Liver (tissue), 9 donors: ENCODE data around the gene RAB4A. TPM values are rescaled to one million over a fixed set of nuclear protein-coding genes. Genes with fewer than 3 reads are reported as not detected.

Experiments
- DNase-seq: peaks from one replicate; pipeline ENCODE4 v3.0.0-alpha.2; 2017; ENCODE audit warnings: low spot score
- H3K27ac ChIP-seq, 2 donors: one replicate each; pipeline ENCODE4 v1.7.0; 2013; ENCODE audit warnings: inconsistent platforms in 2 of 2, low read length in 2 of 2, control low read depth in 1 of 2, low read depth in 1 of 2, mild to moderate bottlenecking in 1 of 2
- H3K27me3 ChIP-seq, 4 donors: one replicate each; pipeline versions ENCODE4 v1.6.1 to v1.7.0; 2013; ENCODE audit warnings: low read length in 3 of 4, inconsistent platforms in 1 of 4, mild to moderate bottlenecking in 1 of 4, moderate library complexity in 1 of 4; ENCODE audit not compliant: control insufficient read depth in 4 of 4, insufficient read depth in 4 of 4
- H3K36me3 ChIP-seq, 4 donors: one replicate each; pipeline versions ENCODE4 v1.6.1 to v1.7.0; 2013; ENCODE audit warnings: low read length in 3 of 4, mild to moderate bottlenecking in 3 of 4, low read depth in 1 of 4, moderate library complexity in 1 of 4; ENCODE audit not compliant: control insufficient read depth in 4 of 4, insufficient read depth in 3 of 4
- H3K4me1 ChIP-seq, 4 donors: one replicate each; pipeline versions ENCODE4 v1.6.1 to v1.7.0; 2013; ENCODE audit warnings: low read length in 3 of 4, mild to moderate bottlenecking in 3 of 4, moderate library complexity in 1 of 4; ENCODE audit not compliant: control insufficient read depth in 4 of 4, insufficient read depth in 4 of 4
- H3K4me3 ChIP-seq, 3 donors: one replicate each; pipeline versions ENCODE4 v1.6.1 to v1.7.0; 2013; ENCODE audit warnings: low read length in 3 of 3, control low read depth in 1 of 3, low read depth in 1 of 3, mild to moderate bottlenecking in 1 of 3
- H3K9ac ChIP-seq, 2 donors: one replicate each; pipeline ENCODE4 v1.7.0; 2013; ENCODE audit warnings: low read length in 2 of 2, mild to moderate bottlenecking in 2 of 2, moderate library complexity in 2 of 2, control low read depth in 1 of 2, low read depth in 1 of 2
- H3K9me3 ChIP-seq, 4 donors: one replicate each; pipeline versions ENCODE4 v1.6.1 to v1.7.0; 2013; ENCODE audit warnings: low read length in 3 of 4; ENCODE audit not compliant: control insufficient read depth in 4 of 4
- ATF3 ChIP-seq: IDR thresholded peaks from 2 replicates; pipeline ENCODE4 v1.6.1; 2016; ENCODE audit warnings: antibody characterized with exemption
- CTCF ChIP-seq: fragments of 150-350 bp; IDR thresholded peaks from 2 replicates; pipeline ENCODE4 v1.5.1; 2017; ENCODE audit warnings: improper control_type of control experiment, low read depth, low read length; ENCODE audit not compliant: missing input control
- EGR1 ChIP-seq, 2 donors: IDR thresholded peaks; 2 replicates each; pipeline ENCODE4 v1.6.1; 2016 to 2018; ENCODE audit warnings: antibody characterized with exemption in 2 of 2, low read depth in 2 of 2
- FOXA1 ChIP-seq: IDR thresholded peaks from 2 replicates; pipeline ENCODE4 v1.6.1; 2016; ENCODE audit warnings: antibody characterized with exemption
- FOXA2 ChIP-seq: IDR thresholded peaks from 2 replicates; pipeline ENCODE4 v1.6.1; 2016; ENCODE audit warnings: antibody characterized with exemption
- GABPA ChIP-seq, 2 donors: IDR thresholded peaks in 1 of 2; conservative IDR thresholded peaks in 1 of 2; 2 replicates each; pipeline ENCODE4 v1.6.1; 2016; ENCODE audit warnings: antibody characterized with exemption in 2 of 2, mild to moderate bottlenecking in 1 of 2, moderate library complexity in 1 of 2
- HNF4A ChIP-seq, 2 donors: conservative IDR thresholded peaks; 2 replicates each; pipeline ENCODE4 v1.6.1; 2016; ENCODE audit warnings: antibody characterized with exemption in 2 of 2, mild to moderate bottlenecking in 2 of 2
- HNF4G ChIP-seq: IDR thresholded peaks from 2 replicates; pipeline ENCODE4 v1.6.1; 2016; ENCODE audit warnings: antibody characterized with exemption
- JUND ChIP-seq, 2 donors: IDR thresholded peaks; 2 replicates each; pipeline ENCODE4 v1.6.1; 2016; ENCODE audit warnings: antibody characterized with exemption in 2 of 2
- MAX ChIP-seq: IDR thresholded peaks from 2 replicates; pipeline ENCODE4 v1.6.1; 2016; ENCODE audit warnings: antibody characterized with exemption
- NR2F2 ChIP-seq: IDR thresholded peaks from 2 replicates; pipeline ENCODE4 v1.6.1; 2016; ENCODE audit warnings: antibody characterized with exemption
- RAD21 ChIP-seq, 2 donors: IDR thresholded peaks; 2 replicates each; pipeline ENCODE4 v1.6.1; 2016; ENCODE audit warnings: antibody characterized with exemption in 2 of 2, mild to moderate bottlenecking in 2 of 2
- SP1 ChIP-seq: IDR thresholded peaks from 2 replicates; pipeline ENCODE4 v1.6.1; 2018; ENCODE audit warnings: antibody characterized with exemption, mild to moderate bottlenecking
- TAF1 ChIP-seq: conservative IDR thresholded peaks from 2 replicates; pipeline ENCODE4 v1.6.1; 2016; ENCODE audit warnings: antibody characterized with exemption, mild to moderate bottlenecking
- WGBS: extraction: QIAGEN DNeasy Blood & Tissue Kit; methylation state at CpG from one replicate; pipeline ENCODE4 v1.1.7; 2013; 5-methylcytosine and 5-hydroxymethylcytosine counted together
- polyA plus RNA-seq, 2 donors: library from polyadenylated mRNA; stranded (reverse) in 1 of 2; unstranded in 1 of 2; fragments of 200-250 nt in 1 of 2; fragments of >200 nt in 1 of 2; fragmentation: Nextera tagmentation in 1 of 2; extraction: Ambion mirVana in 1 of 2; gene quantifications; one replicate each; pipeline versions ENCODE4 v1.2.1 to v1.2.3, GENCODE V29; 2013 to 2015
- total RNA-seq, 2 donors: library from RNA; depleted of rRNA; stranded (reverse); fragments of >200 nt; gene quantifications; one replicate each; pipeline ENCODE4 v1.2.3, GENCODE V29; 2014
- TF ChIP-seq, protein P1 (sequence below): IDR thresholded peaks from 2 replicates; pipeline ENCODE4 v1.6.1; 2016; ENCODE audit warnings: antibody characterized with exemption
- donor health status: healthy.
- donor health status: healthy.
- donor health status: healthy.
- donor health status: healthy.
- donor health status: healthy.

Gene RAB4A
- total and polyA plus RNA-seq, 4 donors = 16.5 to 51.9 (median 29.5) TPM

GRCh38 chr1:229231754-229232119 is 39.2 kb upstream of the RAB4A start:
- Histone ChIP-seq H3K4me3 (no peak overlapping the region), H3K4me1 (peaks cover 2 to 27% (median 20%) of the 10 kb centered on the region in 4 donors), H3K27me3 (no peaks in the 10 kb centered on the region), H3K9me3 (no peaks in the 10 kb centered on the region), H3K9ac (no peak overlapping the region), H3K27ac (no peak overlapping the region), H3K36me3 (no peaks in the 10 kb centered on the region)
- 91% methylated on average over 3 of the region's 3 CpGs for WGBS
- no peak for DNase-seq
- TF ChIP-seq FOXA1 = no peak
- peak; percentile 10 to 21 for TF ChIP-seq RAD21 (IDR thresholded peaks at IDR 0.05)
- TF ChIP-seq NR2F2 = no peak

DNA sequence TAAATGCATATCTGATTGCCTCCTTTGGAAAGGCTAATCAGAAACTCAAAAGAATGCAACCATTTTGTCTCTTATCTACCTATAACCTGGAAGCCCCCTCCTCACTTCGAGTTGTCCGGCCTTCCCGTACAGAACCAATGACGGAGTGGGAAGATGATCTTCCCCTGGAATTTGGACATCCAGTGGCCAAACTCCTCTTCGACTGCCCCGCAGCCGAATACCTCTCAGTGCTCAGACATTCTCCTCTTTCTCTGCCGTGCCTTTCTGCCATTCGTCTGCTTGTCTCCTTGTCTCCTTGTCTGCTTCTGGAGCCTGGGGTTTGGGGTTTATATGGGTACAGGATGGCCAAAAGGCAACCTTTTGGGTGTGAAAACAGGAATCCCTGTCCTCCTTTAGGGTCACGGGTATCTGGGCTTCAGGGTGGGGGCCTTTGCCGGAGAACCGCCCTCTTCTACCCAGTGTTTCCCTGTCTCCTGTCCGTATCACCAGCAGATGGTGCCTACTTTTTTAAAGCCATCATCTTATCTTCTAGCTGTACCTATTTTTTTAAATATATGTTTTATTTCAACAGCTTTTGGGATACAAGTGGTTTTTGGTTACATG is 35.9 kb upstream of the RAB4A start:
- Histone ChIP-seq H3K36me3 (no peaks in the 10 kb centered on the region), H3K27me3 (no peaks in the 10 kb centered on the region), H3K4me3 (no peak overlapping the region), H3K27ac (no peak overlapping the region), H3K9me3 (no peaks in the 10 kb centered on the region), H3K4me1 (peaks cover 2 to 11% (median 8%) of the 10 kb centered on the region in 4 donors), H3K9ac (no peak overlapping the region)
- WGBS = 91% methylated on average over 13 of the region's 13 CpGs
- no peak for DNase-seq
- no peak for TF ChIP-seq SP1

- H3K27ac ChIP-seq = no peak overlapping the region
- 79% methylated on average over 2 of the region's 2 CpGs for WGBS
- DNase-seq = no peak
- no peak overlapping the region for H3K4me3 ChIP-seq
- no peaks in the 10 kb centered on the region for H3K4me1 ChIP-seq
- H3K9ac ChIP-seq = no peak overlapping the region
- H3K9me3 ChIP-seq = no peaks in the 10 kb centered on the region
- no peak for TF ChIP-seq FOXA1
- no peak for TF ChIP-seq EGR1 (IDR thresholded peaks at IDR 0.05; ENCODE audit: low read depth in 2 of 2)
- no peak for TF ChIP-seq HNF4A (conservative IDR thresholded peaks at IDR 0.05)
- TF ChIP-seq GABPA (IDR thresholded peaks at IDR 0.05 in 1 of 2, conservative IDR thresholded peaks at IDR 0.05 in 1 of 2) = no peak
- no peak for TF ChIP-seq JUND (IDR thresholded peaks at IDR 0.05)
- no peak for TF ChIP-seq TAF1
- no peak for TF ChIP-seq ATF3
- TF ChIP-seq FOXA2 = no peak
- TF ChIP-seq HNF4G = no peak
- TF ChIP-seq MAX = no peak
- no peak for TF ChIP-seq NR2F2
- TF ChIP-seq SP1 = no peak
- TF ChIP-seq, protein P1, sequence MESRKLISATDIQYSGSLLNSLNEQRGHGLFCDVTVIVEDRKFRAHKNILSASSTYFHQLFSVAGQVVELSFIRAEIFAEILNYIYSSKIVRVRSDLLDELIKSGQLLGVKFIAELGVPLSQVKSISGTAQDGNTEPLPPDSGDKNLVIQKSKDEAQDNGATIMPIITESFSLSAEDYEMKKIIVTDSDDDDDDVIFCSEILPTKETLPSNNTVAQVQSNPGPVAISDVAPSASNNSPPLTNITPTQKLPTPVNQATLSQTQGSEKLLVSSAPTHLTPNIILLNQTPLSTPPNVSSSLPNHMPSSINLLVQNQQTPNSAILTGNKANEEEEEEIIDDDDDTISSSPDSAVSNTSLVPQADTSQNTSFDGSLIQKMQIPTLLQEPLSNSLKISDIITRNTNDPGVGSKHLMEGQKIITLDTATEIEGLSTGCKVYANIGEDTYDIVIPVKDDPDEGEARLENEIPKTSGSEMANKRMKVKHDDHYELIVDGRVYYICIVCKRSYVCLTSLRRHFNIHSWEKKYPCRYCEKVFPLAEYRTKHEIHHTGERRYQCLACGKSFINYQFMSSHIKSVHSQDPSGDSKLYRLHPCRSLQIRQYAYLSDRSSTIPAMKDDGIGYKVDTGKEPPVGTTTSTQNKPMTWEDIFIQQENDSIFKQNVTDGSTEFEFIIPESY = no peak
- TF ChIP-seq CTCF = no peak
- TF ChIP-seq RAD21 (IDR thresholded peaks at IDR 0.05) = no peak
- no peaks in the 10 kb centered on the region for H3K27me3 ChIP-seq
- no peaks in the 10 kb centered on the region for H3K36me3 ChIP-seq
Measured at GRCh38 chr1:229237320-229237719, 33.6 kb upstream of the RAB4A start.
